HG02571 (cell line): ENCODE measurements around the gene RAB12.
A peak's percentile ranks its signal among the peaks of the same experiment; 100 is the strongest.
"Not testable (repeated sequence)": the region's sequence is repeated elsewhere in the genome, so short reads cannot be mapped to it uniquely, and the experiment has no call there.

Experiments
- ATAC-seq: cut with Tn5 transposase; IDR thresholded peaks from one replicate; pipeline ENCODE4 v1.9.1; 2021; ENCODE audit warnings: mild to moderate bottlenecking, moderate library complexity; ENCODE audit not compliant: unreplicated experiment

Gene RAB12, protein sequence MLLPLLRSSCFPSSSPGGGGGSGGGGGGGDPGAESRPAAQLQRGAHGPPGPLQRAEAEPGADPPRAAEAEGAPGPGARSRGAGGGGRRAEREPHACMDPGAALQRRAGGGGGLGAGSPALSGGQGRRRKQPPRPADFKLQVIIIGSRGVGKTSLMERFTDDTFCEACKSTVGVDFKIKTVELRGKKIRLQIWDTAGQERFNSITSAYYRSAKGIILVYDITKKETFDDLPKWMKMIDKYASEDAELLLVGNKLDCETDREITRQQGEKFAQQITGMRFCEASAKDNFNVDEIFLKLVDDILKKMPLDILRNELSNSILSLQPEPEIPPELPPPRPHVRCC

DNA sequence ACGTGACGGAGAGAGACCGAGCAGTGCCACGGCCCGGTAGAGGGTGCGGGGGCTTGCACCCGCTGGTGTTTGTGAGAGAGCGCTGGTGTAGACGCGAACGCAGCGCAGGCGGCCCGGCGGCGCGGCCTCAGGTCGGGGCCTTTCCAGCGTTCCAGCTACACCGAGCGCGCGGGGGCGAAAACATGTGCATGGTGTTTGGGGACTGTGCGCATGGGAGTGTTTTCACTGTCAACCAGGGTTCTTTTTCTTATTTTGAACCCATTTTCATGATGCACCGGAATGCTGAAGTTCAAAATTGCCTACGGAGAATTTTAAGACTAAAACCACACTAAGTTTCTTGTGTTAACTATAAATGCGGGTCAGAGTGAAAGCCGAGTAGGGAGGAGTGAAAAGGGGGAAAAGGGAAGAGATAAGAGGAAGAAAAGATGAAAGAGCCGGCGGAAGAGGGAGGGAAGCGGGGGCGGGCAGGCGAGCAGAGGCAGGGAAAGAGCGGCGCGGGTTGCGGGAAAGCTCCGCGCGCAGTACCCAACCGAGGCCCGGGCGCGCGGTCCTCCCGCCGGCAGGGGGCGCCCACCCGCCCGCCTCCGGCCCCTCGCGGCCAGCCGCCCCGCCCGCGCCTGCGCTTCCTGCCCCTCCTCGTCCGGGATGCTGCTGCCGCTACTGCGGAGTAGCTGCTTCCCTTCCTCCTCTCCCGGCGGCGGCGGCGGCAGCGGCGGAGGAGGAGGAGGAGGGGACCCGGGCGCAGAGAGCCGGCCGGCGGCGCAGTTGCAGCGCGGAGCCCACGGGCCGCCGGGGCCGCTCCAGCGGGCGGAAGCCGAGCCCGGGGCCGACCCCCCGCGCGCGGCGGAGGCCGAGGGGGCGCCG is at the start of gene RAB12:
RAB12 (plus strand) TSS at position 643 of the 864 bp plus-strand sequence; CDS start at position 646, 3 bp downstream.
- ATAC-seq: peak; percentile 62

DNA sequence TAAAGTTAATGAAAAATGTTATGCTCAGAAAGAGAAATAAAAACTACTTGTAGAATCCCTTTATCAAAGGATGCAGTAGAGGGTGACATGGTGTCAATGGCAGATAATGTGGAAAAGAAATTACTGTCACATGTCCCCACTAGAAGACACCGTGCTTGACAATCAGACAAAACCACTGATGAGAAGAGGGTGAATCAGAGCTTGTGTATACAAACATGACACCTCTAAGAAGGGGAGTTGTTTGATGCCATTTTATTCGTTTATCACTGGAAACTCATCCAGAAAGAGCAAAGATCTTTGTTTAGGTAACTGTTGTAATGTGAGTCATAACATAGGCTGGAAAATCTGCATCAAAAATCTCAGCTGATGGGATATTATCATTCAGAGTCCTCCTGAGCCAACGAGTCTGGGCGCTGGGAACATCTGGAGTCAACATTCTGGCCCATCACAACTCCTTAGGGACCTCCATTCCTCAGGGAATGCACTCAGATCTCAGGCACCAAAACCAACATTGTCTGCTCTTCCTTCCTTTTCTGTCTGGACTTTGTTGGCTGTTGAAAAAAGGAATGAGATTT is 49.5 kb upstream of the RAB12 start:
- ATAC-seq: no peak

DNA sequence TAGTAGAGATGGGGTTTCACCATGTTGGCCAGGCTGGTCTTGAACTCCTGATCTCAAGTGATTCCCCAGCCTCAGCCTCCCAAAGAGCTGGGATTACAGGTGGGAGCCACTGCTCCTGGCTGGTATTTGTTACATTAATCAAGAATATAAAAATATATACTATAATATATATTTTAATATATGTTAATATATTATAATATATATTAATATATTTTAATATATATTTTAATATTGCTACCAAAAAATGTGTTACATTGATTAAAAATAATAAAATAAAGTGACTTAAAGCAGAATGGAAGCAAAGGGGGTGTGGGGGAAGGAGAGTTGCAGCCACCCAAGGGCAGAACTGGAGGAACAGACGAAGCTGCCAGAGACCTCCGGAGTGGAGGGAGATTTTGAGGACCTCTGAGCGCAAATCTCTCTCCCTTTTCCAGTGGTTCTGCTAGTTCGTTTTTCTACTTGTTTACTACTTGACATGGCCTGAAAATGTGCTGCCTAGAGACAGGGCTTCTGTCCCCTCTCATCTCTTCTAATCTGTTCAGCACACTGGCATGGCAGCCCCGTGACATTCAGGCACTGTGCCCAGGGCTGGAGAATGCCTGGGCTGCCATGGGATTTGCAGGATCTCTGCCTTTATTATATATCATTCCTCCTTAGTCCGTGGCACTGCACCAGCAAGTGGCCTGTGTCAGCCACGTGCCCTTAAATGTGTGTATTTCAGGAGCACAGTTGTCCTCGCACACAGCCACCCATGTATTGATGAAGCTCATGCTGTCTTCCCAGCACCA is 47.9 kb upstream of the RAB12 start:
- ATAC-seq: no peak

DNA sequence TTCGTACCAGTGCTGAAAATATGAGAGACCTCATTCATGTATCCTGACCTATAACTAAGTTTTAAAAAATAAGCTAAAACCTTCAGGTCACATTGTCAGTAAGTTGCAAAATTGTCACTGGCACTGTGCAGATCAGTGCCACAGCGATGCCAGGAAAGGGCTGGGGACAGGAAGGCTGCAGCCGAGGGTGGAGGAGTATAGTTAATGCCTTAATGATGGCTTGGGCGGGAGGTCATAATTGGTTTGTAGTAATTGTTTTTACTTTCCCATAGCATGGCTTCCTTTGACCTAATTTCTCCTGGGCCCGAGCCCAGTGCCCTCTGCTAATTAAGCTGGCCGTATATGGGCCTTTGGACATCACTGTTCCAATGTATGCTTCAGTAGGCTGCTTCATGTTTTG is 47.2 kb upstream of the RAB12 start:
- no peak for ATAC-seq

DNA sequence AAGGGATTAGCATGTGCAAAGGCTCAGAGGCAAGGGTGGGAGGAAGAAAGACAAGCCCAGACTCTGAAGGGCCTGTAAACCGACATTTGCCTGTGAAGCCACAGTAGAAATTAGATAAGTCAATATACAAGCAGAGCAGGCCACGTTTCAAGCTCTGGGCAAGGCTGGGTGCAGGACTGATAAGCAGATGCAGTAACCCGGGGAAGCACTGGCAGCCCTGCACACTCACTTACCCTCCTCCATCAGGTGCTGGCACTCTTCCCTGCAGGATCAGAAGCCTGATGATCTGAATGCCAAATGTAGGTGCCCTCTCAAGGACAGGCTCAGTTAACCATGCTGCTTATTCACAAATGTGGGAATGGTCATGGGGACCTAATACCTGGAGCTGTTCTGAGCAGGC is 46.3 kb upstream of the RAB12 start:
- ATAC-seq: no peak

DNA sequence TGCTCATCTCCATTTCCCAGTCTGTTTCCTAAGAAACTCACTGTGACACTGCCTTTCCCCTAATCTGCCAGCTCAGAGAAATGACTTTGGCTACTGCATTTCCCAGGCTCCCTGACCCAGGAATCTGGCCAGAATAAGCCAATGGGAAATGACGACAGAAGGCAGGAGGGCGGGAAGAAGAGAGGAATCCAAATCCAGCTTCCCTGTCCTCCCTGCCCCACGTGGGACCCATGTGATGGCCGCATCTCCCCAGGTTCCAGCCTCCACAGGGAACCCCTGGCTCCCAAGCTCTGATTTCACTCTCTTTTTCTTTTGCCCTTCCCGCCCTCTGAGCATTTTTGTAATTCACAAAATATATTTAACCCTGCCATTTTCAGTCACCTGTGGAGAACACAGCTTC is 37.8 kb upstream of the RAB12 start:
- ATAC-seq: no peak

DNA sequence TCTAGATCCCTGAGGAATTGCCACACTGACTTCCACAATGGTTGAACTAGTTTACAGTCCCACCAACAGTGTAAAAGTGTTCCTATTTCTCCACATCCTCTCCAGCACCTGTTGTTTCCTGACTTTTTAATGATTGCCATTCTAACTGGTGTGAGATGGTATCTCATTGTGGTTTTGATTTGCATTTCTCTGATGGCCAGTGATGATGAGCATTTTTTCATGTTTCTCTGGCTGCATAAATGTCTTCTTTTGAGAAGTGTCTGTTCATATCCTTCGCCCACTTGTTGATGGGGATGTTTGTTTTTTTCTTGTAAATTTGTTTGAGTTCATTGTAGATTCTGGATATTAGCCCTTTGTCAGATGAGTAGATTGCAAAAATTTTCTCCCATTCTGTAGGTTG is 35.5 kb upstream of the RAB12 start:
- ATAC-seq: not testable (repeated sequence)

DNA sequence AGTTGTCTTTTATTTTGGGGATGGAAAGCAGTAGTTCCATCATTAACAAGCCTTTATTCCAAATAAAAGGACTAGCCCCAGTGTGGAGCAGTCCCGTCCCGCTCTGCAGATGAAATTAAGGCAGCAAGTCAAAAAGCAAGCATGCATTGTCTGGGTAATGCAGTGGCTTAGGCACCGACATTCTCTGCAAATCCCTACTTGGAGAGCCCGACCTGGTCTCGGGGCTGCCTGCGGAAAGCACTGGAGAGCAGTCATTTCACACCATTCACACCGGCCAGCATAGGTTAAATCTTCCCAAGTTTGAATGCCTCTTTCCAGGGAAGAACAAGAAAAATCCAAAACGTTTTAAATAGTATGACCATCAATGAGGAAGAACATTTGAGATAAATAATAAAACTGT is 24.4 kb upstream of the RAB12 start:
- no peak for ATAC-seq

DNA sequence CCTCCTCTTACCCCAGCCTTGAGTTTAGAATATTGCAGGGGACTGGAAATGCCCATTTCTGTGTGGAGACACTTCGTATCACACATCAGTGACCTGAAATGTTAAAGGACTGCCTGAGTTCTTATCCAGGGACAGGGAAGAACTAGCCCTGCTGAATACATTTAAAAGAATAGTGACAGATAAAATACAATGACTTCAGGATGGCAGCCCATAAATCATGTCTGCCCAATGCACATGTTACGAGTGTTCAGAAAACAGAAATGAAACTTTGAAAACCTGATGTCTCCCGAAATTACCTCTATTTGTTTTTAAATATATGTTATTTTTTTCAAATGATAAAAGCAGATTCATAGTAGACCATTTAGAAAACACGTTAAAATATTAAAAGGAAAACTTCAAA is 22.3 kb upstream of the RAB12 start:
- ATAC-seq: no peak

DNA sequence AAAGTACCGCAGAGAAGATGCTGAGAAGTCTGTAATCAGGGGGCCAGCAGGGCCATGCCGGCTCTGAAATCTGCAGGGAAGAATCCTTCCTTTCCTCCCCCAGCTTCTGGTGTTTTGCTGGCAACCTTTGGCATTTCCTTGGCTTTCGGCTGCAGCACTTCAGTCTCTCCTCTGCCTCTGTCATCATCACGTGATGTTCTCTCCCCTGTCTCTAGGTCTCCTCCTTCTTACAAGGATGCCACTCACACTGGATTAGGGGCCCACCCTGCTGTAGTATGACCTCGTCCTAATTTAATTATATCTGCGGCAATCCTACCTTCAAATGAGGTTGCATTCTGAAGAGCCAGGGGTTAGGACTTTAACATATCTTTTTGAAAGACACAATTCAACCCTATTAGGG is 13.8 kb upstream of the RAB12 start:
- ATAC-seq: no peak

DNA sequence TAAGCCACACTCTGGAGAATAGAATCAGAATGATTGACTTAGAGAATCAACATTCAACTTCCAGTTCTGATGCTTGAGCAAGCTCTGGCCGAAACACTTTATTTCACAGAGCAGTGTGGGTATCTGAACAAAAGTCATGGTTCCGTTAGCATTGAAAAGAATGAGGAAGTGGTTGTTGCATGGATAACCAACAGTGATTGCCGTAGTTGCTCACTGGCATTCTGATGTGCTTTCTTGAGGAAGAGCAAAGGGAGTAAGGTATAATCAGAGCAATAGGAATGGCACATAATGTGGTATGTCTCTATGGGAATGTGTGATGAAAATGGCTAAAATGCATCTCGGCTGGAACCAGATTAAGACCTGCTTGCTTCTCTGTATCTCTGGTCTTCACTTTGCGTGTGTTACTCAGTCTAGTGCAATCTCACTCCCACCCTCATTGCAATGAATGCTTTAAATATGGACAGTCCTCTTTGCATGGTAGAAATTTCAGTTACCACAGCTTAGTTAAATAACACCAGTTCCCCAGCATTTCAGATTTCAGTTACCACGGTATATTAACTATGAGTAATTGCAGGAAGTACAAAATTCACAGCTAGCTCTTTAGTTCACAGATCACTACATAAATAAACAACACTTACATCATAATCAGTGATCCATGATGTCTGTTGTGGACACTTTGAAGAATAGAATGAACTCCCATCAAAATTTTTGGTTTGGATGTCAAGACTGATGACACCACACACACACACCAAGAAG is 7.8 kb upstream of the RAB12 start:
- peak; percentile 53 for ATAC-seq

DNA sequence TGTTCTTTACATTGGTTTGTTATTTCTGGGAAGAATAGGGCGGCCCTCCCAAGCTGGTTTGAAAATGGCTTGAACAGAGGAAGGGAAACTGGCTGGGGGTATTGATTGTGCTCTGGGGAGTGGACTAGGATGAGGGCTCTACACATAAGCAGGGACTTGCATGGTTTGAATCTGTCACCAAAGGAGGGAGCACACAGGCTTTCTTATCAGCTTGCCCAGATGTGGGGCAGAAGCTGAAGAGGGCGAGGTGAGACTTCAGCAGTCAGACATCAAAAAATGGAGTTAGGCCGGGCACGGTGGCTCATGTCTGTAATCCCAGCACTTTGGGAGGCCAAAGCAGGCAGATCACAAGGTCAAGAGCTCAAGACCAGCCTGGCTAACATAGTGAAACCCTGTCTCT is 7.2 kb upstream of the RAB12 start:
- ATAC-seq: peak; percentile 18

DNA sequence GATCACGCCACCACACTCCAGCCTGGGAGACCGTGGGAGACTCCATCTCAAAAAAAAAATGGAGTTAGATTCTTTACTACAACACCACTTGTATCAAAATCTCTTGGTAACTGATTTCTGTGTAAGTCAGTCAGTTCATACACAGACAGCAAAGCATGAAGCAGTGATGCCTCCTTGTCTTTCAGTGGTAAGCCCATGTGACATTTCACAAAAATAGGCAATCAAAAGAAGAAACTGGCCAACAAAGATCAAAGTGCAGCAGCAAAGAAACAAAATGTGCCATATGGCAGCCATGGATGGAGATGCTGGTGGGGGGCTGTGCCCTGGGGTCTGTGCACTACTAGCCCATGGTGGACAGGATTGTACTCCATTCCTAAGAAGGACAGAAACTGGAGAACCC is 6.7 kb upstream of the RAB12 start:
- ATAC-seq: no peak

DNA sequence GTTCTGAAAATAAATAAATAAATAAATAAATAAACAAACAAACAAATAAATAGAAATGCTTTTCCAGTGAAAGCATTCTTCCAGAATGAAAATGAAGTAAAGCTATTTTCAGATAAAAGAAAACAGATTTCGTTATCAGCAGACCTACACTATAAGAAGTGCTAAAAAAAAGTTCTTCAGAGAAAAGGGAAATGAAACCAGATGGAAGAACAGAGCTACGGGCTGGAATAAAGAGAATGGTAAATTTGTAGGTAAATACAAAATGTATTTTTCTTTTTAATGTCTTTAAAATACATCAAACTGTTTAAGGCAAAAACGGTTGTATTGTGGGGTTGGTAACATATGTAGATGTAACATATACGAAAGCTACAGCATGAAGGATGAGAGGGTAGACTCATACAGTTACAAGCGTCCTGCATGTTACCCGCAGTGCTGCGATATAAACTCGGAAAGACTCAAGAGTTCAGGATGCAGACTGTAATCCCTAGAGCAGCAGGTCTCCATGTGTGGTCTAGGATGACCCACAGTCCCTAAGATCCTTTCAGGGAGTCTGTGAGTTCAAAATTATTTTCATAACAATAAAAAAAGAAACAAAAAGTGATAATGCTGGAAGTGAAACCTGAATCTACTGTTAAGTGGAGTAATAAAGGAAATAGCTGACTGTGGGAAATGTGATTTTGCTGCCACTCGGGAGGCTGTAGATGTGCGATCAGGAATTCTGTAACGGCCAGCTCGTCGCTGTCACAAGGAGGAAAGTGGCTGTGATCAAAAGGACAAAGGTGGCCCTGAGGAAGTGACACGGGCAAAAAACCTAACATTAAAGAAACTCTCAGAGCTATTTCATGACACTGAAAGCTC is 5.3 kb upstream of the RAB12 start:
- ATAC-seq: no peak

DNA sequence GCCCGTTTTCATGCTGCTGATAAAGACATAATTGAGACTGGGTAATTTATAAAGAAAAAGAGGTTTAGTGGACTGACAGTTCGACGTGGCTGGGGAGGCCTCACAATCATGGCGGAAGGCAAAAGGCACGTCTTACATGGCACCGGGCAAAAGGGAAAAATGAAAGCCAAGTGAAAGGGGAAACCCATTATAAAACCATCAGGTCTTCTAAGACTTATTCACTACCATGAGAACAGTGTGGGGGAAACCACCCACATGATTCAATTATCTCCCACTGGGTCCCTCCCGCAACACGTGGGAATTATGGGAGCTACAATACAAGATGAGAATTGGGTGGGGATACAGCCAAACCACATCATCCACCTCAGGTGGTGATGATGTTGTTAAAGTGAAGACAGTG is 3.3 kb upstream of the RAB12 start:
- ATAC-seq: no peak

DNA sequence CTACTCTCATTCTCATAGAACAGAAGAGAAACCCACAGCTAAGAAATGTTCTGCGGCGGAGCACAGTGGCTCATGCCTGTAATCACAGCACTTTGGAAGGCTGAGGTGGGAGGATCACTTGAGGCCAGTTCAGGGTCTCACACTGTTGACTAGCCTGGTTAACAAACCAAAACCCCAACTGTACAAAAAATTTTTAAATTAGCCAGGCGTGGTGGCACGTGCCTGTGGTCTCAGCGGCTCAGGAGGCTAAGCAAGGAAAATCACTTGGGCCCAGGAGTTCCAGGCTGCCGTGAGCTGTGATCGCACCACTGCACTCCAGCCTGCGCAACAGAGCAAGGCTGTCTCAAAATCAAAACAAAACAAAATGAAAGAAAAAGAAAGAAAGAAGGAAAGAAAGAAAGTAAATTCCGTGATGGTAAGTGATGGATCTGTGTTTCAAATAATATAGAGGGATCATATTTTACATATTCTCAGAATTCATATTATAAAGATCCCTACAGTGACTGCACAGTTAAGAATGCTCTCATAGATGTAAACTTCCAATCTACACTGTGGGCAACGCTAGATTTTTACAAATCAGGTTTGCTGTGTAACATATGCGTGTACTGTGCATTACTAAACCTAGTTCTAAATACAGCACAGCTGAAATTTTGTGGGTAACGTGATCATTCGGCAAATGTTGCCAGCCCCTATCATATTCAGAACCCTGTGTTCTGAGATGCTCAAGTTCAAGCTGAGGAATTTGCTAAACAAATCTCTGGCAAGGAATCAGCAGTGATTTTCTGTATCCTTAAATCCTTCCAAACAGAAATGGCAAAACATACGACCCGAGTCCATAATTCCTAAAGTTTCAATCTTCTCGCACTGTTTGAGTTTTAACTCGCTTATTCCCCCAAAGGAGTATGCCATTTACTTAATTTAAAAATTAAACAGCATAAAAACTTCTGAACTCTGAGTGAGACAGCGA is 1.2 kb upstream of the RAB12 start:
- ATAC-seq: no peak

DNA sequence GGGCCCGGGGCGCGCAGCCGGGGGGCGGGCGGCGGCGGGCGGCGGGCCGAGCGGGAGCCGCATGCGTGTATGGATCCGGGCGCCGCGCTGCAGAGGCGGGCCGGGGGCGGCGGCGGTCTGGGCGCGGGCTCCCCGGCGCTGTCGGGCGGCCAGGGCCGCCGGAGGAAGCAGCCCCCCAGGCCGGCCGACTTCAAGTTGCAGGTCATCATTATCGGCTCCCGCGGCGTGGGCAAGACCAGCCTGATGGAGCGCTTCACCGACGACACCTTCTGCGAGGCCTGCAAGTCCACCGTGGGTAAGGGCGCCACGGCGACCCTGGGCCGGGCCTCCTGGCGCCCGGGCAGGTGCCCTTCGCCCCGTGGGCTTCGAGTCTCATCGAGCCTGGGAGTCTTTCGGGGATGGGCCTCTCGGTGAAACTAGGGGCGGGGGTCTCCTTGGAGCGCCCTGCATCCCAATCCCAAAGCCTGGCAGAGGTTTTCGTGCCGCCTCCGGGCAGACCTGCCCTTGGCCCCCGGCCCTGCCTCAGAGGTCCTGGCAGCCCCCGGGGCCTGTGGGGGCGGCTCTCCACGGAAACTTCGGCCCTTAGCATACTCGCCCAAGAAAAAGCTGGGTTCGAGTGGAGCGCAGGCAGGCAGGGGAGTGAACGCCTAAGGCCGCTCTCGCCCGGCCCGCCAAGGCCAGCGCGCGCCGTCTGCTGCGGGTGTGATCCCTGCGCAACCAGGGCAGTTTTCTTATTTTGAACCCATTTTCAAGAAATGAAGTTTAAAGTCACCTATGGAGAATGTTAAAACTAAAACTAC is 622 bp downstream of the RAB12 start:
- peak; percentile 16 for ATAC-seq
